Upper lobe of left lung (tissue), 6 donors: ENCODE data around the gene PTGIS. TPM values are rescaled to one million over a fixed set of nuclear protein-coding genes. Genes with fewer than 3 reads are reported as not detected.

Source experiments
- ATAC-seq, 2 donors: fragments of 200-7000 bp; cut with Tn5 transposase; one replicate each; pipeline ENCODE4 v1.9.1; 2022; ENCODE audit warnings: mild to moderate bottlenecking in 2 of 2, moderate library complexity in 2 of 2; ENCODE audit not compliant: low FRiP score in 2 of 2
- DNase-seq, 2 donors: peaks; one replicate each; pipeline ENCODE4 v3.0.0-alpha.2; 2019 to 2020
- H3K27ac ChIP-seq, 4 donors: fragments of 200-600 bp; sonication (generic); one replicate each; pipeline ENCODE4 v1.5.1; 2016 to 2019
- H3K27me3 ChIP-seq, 4 donors: fragments of 200-600 bp; sonication (generic); one replicate each; pipeline ENCODE4 v1.5.1; 2017 to 2019
- H3K36me3 ChIP-seq, 4 donors: fragments of 200-600 bp; sonication (generic); one replicate each; pipeline ENCODE4 v1.5.1; 2016 to 2019
- H3K4me1 ChIP-seq, 4 donors: fragments of 200-600 bp; sonication (generic); one replicate each; pipeline ENCODE4 v1.5.1; 2018 to 2019
- H3K4me3 ChIP-seq, 4 donors: fragments of 200-600 bp; sonication (generic); one replicate each; pipeline ENCODE4 v1.5.1; 2017 to 2019; ENCODE audit warnings: mild to moderate bottlenecking in 2 of 4, moderate library complexity in 1 of 4
- H3K9me3 ChIP-seq, 4 donors: fragments of 200-600 bp; sonication (generic); one replicate each; pipeline ENCODE4 v1.5.1; 2018 to 2019
- EP300 ChIP-seq, 4 donors: sonication (generic); formaldehyde crosslinking; IDR thresholded peaks; one replicate each; pipeline ENCODE4 v1.5.1; 2017; ENCODE audit warnings: antibody characterized with exemption in 4 of 4, control low read depth in 2 of 4
- POLR2A ChIP-seq, 4 donors: fragments of 450-650 bp; IDR thresholded peaks; one replicate each; pipeline ENCODE4 v1.5.1; 2016 to 2017; ENCODE audit warnings: antibody characterized with exemption in 4 of 4, mild to moderate bottlenecking in 2 of 4
- POLR2AphosphoS5 ChIP-seq, 2 donors: sonication (generic); formaldehyde crosslinking; IDR thresholded peaks; one replicate each; pipeline ENCODE4 v1.5.1; 2017; ENCODE audit warnings: antibody characterized with exemption in 2 of 2
- WGBS, 2 donors: methylation state at CpG; one replicate each; pipeline ENCODE4 v1.1.5; 2017 to 2018; 5-methylcytosine and 5-hydroxymethylcytosine counted together
- total RNA-seq, 6 donors: library from RNA; depleted of rRNA in 4 of 6; stranded (reverse); fragments of >200 nt in 4 of 6; gene quantifications; one replicate each; pipeline versions ENCODE4 v1.1.0 to v1.2.1, GENCODE V29; 2016 to 2021
- TF ChIP-seq, protein P1 (sequence below), 6 experiments: fragments of 450-650 bp in 4 of 6; fragments of 200-600 bp in 2 of 6; sonication (generic) in 2 of 6; IDR thresholded peaks; one replicate each; pipeline ENCODE4 v1.5.1; 2016 to 2019; ENCODE audit warnings: antibody characterized with exemption in 6 of 6
- donor health status: DM: no; HTN: no; CAD: no; lungs with moderate emphysema.
- donor health status: DM: no; HTN: yes; CAD: no; lungs with severe emphysema.

The PTGIS gene
- total RNA-seq, 6 donors from 2014 or later: 8.2 to 71.4 (median 18.4) TPM

DNA sequence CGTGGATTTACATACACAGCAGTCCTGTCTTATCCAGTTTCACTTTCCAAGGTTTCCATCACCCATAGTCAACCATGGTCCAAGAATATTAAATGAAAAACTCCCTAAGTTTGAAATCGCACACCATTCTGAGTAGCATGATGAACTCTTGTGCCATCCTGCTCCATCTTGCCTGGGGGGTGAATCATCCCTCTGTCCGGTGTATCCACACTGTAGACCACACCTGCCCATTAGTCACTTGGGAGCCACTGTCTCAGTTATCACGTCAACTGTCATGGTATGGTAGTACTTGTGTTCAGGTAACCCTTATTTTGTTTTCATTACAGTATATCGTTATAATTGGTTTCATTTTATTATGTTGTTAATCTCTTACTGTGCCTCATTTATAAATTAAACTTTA lies 38.5 kb downstream of the PTGIS start:
- DNase-seq (no peak), ATAC-seq (no peak)

DNA sequence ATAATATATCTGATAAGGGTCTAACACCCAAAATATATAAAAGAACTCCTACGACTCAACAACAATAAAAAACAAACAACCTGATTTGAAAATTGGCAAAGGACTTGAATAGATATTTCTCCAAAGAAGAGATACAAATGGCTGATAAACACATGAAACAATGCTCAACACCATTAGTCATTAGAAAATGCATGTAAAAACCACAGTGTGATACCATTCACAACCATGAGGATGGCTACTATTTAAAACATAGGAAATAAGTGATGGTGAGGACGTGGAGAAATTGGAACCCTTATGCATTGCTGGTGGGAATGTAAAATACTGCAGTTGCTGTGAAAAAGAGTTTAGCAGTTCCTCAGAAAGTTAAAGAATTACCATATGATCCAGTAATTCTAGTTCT lies 41.4 kb downstream of the PTGIS start:
- no peaks in the 10 kb centered on the region for H3K36me3 ChIP-seq
- peaks cover 0 to 8% (median 0%) of the 10 kb centered on the region in 4 donors for H3K9me3 ChIP-seq
- no peaks in the 10 kb centered on the region for H3K27me3 ChIP-seq
- H3K27ac ChIP-seq: no peak overlapping the region
- H3K4me3 ChIP-seq: no peak overlapping the region
- 65 to 71% methylated on average over 2 of the region's 2 CpGs for WGBS, 2 donors
- H3K4me1 ChIP-seq: no peaks in the 10 kb centered on the region
- no peak for ATAC-seq
- TF ChIP-seq, protein P1, sequence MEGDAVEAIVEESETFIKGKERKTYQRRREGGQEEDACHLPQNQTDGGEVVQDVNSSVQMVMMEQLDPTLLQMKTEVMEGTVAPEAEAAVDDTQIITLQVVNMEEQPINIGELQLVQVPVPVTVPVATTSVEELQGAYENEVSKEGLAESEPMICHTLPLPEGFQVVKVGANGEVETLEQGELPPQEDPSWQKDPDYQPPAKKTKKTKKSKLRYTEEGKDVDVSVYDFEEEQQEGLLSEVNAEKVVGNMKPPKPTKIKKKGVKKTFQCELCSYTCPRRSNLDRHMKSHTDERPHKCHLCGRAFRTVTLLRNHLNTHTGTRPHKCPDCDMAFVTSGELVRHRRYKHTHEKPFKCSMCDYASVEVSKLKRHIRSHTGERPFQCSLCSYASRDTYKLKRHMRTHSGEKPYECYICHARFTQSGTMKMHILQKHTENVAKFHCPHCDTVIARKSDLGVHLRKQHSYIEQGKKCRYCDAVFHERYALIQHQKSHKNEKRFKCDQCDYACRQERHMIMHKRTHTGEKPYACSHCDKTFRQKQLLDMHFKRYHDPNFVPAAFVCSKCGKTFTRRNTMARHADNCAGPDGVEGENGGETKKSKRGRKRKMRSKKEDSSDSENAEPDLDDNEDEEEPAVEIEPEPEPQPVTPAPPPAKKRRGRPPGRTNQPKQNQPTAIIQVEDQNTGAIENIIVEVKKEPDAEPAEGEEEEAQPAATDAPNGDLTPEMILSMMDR (IDR thresholded peaks at IDR 0.05): no peak
- TF ChIP-seq POLR2A (IDR thresholded peaks at IDR 0.05): no peak
- TF ChIP-seq EP300 (IDR thresholded peaks at IDR 0.05): no peak
- no peak for TF ChIP-seq POLR2AphosphoS5 (IDR thresholded peaks at IDR 0.05)
- DNase-seq: no peak

More for the DNA sequence above, 38.5 kb downstream of the PTGIS start:
- Histone ChIP-seq H3K27me3 (no peaks in the 10 kb centered on the region), H3K4me1 (peaks cover 0 to 4% (median 0%) of the 10 kb centered on the region in 4 donors), H3K4me3 (no peak overlapping the region), H3K9me3 (peaks cover 0 to 6% (median 0%) of the 10 kb centered on the region in 4 donors), H3K36me3 (no peaks in the 10 kb centered on the region), H3K27ac (no peak overlapping the region)
- TF ChIP-seq POLR2AphosphoS5 (IDR thresholded peaks at IDR 0.05) (no peak), POLR2A (IDR thresholded peaks at IDR 0.05) (no peak), EP300 (IDR thresholded peaks at IDR 0.05) (no peak)
- TF ChIP-seq, protein P1 (IDR thresholded peaks at IDR 0.05): no peak
- WGBS, 2 donors: 80 to 90% methylated on average over 5 of the region's 5 CpGs

DNA sequence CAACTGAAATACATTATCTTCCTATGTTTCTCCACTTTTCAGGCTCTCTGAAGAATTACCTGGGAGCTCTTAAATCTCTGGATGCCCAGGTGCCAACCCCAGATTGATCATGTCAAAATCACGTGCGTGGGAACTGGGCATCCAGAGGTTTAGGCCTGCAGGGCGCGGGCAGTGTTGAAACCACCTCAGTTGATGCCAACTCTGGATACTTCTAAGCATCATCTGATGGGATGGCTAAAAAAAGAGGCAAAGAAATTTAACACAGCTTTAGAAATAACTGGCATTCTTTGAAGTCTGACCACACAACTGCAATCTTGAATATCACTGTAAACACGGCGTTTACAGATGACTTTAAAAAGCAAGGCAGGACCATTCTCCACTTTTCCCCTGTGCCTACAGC lies 41.9 kb downstream of the PTGIS start:
- no peaks in the 10 kb centered on the region for H3K4me1 ChIP-seq
- H3K27me3 ChIP-seq: no peaks in the 10 kb centered on the region
- no peak overlapping the region for H3K27ac ChIP-seq
- DNase-seq (no peak), ATAC-seq (no peak)
- no peaks in the 10 kb centered on the region for H3K36me3 ChIP-seq
- peaks cover 0 to 8% (median 0%) of the 10 kb centered on the region in 4 donors for H3K9me3 ChIP-seq
- no peak overlapping the region for H3K4me3 ChIP-seq
- 87 to 93% methylated on average over 6 of the region's 6 CpGs for WGBS, 2 donors
- TF ChIP-seq EP300 (IDR thresholded peaks at IDR 0.05) (no peak), POLR2AphosphoS5 (IDR thresholded peaks at IDR 0.05) (no peak), POLR2A (IDR thresholded peaks at IDR 0.05) (no peak)
- TF ChIP-seq, protein P1 (IDR thresholded peaks at IDR 0.05): no peak

DNA sequence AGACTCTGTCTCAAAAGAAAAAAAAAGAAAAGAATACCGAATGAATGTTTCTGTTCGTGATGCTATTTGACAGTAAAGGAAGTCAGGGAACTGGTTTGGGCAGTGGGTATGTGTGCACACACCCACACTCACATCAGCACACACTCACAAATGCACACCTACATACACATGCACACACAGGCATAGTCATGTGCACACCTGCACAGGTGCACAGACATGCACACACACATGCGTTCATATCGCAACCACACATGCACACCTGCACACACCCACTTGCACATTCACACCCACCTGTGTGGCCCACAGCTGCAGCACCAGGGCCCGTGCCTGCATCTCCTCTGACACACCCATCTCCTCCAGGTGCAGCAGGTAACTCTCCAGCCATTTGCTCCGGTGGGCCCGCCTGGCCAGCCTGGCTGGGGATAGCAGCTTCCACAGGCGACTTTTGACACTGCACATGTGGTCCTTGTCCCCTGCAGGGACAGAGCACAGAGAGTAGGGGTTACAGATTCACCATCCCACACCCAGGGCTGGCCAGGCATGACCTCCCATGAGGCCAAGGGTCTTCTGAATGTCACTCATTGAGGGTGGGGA lies 44.1 kb downstream of the PTGIS start:
- H3K27ac ChIP-seq: no peak overlapping the region
- no peaks in the 10 kb centered on the region for H3K36me3 ChIP-seq
- peak in 1 of 2 donors; percentile 35 for ATAC-seq
- H3K4me3 ChIP-seq: no peak overlapping the region
- TF ChIP-seq EP300 (IDR thresholded peaks at IDR 0.05): no peak
- TF ChIP-seq POLR2AphosphoS5 (IDR thresholded peaks at IDR 0.05): no peak
- no peak for TF ChIP-seq POLR2A (IDR thresholded peaks at IDR 0.05)
- TF ChIP-seq, protein P1 (IDR thresholded peaks at IDR 0.05): no peak
- peaks cover 0 to 8% (median 0%) of the 10 kb centered on the region in 4 donors for H3K9me3 ChIP-seq
- 91 to 95% methylated on average over 5 to 8 of the region's 8 CpGs for WGBS, 2 donors
- peak in 1 of 2 donors; percentile 58 for DNase-seq
- no peaks in the 10 kb centered on the region for H3K27me3 ChIP-seq
- no peaks in the 10 kb centered on the region for H3K4me1 ChIP-seq

DNA sequence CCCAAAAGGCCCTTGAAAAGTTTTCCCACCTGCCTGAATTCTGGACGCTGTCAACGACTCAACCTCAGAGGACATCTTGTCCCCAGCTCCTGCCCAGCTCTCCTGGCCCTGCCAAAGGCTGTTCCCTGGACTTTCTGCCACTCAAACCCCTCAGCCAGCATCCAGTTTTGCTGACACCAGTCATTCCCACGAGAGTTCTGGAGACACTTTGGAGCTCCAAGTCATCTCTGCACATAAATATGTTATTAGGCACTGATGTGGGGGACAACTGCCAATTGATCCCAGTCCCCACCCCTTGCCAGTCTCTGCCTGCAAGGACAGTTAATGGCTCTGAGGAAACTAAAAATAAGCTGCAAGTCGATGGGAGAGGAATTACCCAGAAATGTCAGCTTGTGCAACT lies 46.6 kb downstream of the PTGIS start:
- no peak for TF ChIP-seq POLR2A (IDR thresholded peaks at IDR 0.05)
- no peak for TF ChIP-seq POLR2AphosphoS5 (IDR thresholded peaks at IDR 0.05)
- TF ChIP-seq, protein P1 (IDR thresholded peaks at IDR 0.05): no peak
- TF ChIP-seq EP300 (IDR thresholded peaks at IDR 0.05): no peak
- Histone ChIP-seq H3K4me1 (no peaks in the 10 kb centered on the region), H3K27me3 (no peaks in the 10 kb centered on the region), H3K9me3 (peaks cover 0 to 8% (median 0%) of the 10 kb centered on the region in 4 donors), H3K27ac (no peak overlapping the region), H3K36me3 (no peaks in the 10 kb centered on the region), H3K4me3 (no peak overlapping the region)
- 55 to 71% methylated on average over 4 of the region's 4 CpGs for WGBS, 2 donors
- no peak for ATAC-seq
- DNase-seq: no peak
